ENCODE results near the gene CCNI2. TPM values are rescaled to one million over a fixed set of nuclear protein-coding genes. Genes with fewer than 3 reads are reported as not detected.
A peak's percentile ranks its signal among the peaks of the same experiment; 100 is the strongest.

The CCNI2 gene
- total and polyA plus RNA-seq, 9 of the 15 experiments (the other 6 are each of a cell fraction or from before 2014, with no cell fraction given): 0.05 to 1.7 (median 0.81) TPM; not detected in 5

DNA sequence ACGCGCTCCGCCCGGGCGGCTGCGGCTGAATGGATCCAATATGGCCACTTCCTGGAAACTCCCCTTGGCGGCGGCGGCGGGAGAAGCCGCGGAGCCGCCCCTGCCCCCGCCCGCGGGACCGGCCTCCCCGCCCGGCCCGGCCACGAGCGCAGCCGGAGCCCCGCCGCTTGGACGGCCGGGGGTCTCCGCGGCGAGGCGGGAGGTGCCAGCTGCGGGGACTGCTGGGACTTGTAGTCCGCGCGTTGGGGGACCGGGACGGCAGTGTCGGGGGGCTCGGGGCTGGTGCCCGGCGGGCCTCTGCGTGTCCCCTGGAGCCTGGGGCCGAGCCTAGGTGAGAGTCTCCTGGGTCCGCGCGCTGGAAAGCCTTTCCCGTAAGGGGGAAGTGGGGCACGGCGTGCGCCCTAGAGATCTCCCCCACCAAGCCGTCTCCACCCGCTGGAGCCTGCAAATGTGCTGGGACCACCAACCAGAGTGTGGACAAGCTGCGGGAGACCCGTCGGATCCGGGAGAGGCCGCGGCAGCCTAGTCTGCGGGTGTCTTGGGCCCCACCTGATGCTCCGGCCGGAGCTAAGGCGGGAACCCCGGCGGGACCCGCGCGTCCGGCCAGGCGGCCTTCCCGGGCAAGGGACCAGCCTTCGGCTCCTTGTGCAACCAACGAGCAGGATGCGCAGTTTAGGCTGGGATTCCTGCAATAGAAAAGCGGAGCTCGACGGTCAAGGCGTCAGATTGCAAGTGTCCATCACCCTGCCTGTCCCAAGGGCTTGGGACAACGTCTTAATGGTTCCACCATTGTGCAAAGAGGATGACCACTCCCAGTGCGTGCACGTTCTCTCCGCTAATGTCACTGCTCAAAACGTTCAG is 30.2 kb downstream of the CCNI2 start, which contains the start of gene SEPTIN8 (continued):
- TF ChIP-seq, protein P1, sequence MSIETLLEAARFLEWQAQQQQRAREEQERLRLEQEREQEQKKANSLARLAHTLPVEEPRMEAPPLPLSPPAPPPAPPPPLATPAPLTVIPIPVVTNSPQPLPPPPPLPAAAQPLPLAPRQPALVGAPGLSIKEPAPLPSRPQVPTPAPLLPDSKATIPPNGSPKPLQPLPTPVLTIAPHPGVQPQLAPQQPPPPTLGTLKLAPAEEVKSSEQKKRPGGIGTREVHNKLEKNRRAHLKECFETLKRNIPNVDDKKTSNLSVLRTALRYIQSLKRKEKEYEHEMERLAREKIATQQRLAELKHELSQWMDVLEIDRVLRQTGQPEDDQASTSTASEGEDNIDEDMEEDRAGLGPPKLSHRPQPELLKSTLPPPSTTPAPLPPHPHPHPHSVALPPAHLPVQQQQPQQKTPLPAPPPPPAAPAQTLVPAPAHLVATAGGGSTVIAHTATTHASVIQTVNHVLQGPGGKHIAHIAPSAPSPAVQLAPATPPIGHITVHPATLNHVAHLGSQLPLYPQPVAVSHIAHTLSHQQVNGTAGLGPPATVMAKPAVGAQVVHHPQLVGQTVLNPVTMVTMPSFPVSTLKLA (conservative IDR thresholded peaks at IDR 0.05): 0 out of 4 replicates have a peak, but pooled peaks of 1 of the 2 experiments have one; percentile 35
- TF ChIP-seq, protein P2, sequence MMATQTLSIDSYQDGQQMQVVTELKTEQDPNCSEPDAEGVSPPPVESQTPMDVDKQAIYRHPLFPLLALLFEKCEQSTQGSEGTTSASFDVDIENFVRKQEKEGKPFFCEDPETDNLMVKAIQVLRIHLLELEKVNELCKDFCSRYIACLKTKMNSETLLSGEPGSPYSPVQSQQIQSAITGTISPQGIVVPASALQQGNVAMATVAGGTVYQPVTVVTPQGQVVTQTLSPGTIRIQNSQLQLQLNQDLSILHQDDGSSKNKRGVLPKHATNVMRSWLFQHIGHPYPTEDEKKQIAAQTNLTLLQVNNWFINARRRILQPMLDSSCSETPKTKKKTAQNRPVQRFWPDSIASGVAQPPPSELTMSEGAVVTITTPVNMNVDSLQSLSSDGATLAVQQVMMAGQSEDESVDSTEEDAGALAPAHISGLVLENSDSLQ (IDR thresholded peaks at IDR 0.05): peak; percentile 57; the same call in 1 of the 2 replicates
- TF ChIP-seq HOXB6 (CRISPR knock-in tag; IDR thresholded peaks at IDR 0.05; ENCODE audit: borderline replicate concordance) (no peak), ARID1B (IDR thresholded peaks at IDR 0.05) (no peak), ZNF146 (CRISPR knock-in tag; IDR thresholded peaks at IDR 0.05; ENCODE audit: unreplicated experiment) (peak; percentile 13), RFX1 (IDR thresholded peaks at IDR 0.05) (no peak), RBM22 (IDR thresholded peaks at IDR 0.05; ENCODE audit: low read depth, low read length, poor library complexity, severe bottlenecking) (no peak), NBN (IDR thresholded peaks at IDR 0.05; ENCODE audit: low read depth) (no peak), POLR2A (conservative IDR thresholded peaks at IDR 0.05) (0 out of 2 replicates have a peak, but pooled peaks have one; percentile 31), SUPT5H (IDR thresholded peaks at IDR 0.05) (0 out of 2 replicates have a peak, but pooled peaks have one; percentile 15), PYGO2 (tag; IDR thresholded peaks at IDR 0.05) (0 out of 2 replicates have a peak, but pooled peaks have one; percentile 10), NRF1 (conservative IDR thresholded peaks at IDR 0.05 in 1 of 2, IDR thresholded peaks at IDR 0.05 in 1 of 2) (peak in 1 of 2 experiments; percentile 21; a peak in 1 of 4 replicates), NR3C1 (CRISPR knock-in tag; IDR thresholded peaks at IDR 0.05) (no peak), HMGN3 (IDR thresholded peaks at IDR 0.05; ENCODE audit: borderline replicate concordance, extremely low read depth, insufficient read length, low read depth, low read length) (peak; percentile 54), HCFC1 (IDR thresholded peaks at IDR 0.05; ENCODE audit: low read depth, low read length) (peak; percentile 75), ETV1 (tag; conservative IDR thresholded peaks at IDR 0.05; ENCODE audit: low read depth) (peak; percentile 36; the same call in 1 of the 2 replicates), NFRKB (IDR thresholded peaks at IDR 0.05; ENCODE audit: low read depth) (peak; percentile 30; the same call in 1 of the 2 replicates)
- TF ChIP-seq, protein P3, sequence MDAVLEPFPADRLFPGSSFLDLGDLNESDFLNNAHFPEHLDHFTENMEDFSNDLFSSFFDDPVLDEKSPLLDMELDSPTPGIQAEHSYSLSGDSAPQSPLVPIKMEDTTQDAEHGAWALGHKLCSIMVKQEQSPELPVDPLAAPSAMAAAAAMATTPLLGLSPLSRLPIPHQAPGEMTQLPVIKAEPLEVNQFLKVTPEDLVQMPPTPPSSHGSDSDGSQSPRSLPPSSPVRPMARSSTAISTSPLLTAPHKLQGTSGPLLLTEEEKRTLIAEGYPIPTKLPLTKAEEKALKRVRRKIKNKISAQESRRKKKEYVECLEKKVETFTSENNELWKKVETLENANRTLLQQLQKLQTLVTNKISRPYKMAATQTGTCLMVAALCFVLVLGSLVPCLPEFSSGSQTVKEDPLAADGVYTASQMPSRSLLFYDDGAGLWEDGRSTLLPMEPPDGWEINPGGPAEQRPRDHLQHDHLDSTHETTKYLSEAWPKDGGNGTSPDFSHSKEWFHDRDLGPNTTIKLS (IDR thresholded peaks at IDR 0.05; ENCODE audit: borderline replicate concordance, low read depth): 0 out of 2 replicates have a peak, but pooled peaks have one; percentile 19

Data from K562 (cell line).